ENCODE results near the gene KAZN. TPM values are rescaled to one million over a fixed set of nuclear protein-coding genes. Genes with fewer than 3 reads are reported as not detected.

KAZN gene
- total and polyA plus RNA-seq, 2 of the 8 experiments (the other 6 are each of a cell fraction or from before 2014, with no cell fraction given): 3.7 to 11.8 TPM

DNA sequence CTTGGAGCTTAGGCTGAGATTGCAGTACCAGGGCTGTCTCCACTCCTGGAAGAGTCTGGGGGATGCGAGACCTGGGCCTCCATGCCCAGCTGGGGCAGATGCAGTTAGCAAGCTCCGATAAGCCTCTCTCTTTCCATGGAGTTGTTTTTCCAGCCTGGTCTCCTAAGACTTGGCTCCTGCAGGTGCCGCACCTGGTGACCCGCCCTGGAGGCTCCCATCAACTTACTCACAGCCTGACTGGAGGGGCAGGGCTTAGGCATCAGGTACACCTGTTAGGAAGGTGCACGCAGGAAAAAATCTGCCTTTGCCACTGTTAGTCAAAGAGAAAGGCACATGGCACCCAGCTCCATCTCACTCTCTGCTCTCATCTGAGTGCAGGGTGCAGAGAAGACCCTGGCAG, 356.9 kb downstream of the KAZN start:
- Histone ChIP-seq H2BK15ac (ENCODE audit: low read length) (no peak overlapping the region), H3K9ac (replicated peaks in 1 of 4; ENCODE audit: extremely low read depth in 1 of 4, low read depth in 3 of 4, low read length in 3 of 4) (no peak overlapping the region), H3K27me3 (replicated peaks in 1 of 4; ENCODE audit: control insufficient read depth in 3 of 4, extremely low read depth in 1 of 4, insufficient read depth in 3 of 4, low read length in 3 of 4) (no peaks in the 10 kb centered on the region), H3K18ac (ENCODE audit: extremely low read depth, low read length) (no peak overlapping the region), H2BK5ac (ENCODE audit: low read depth, low read length) (no peak overlapping the region), H3K23ac (ENCODE audit: insufficient read length) (no peak overlapping the region), H3K23me2 (ENCODE audit: low read depth, low read length) (no peaks in the 10 kb centered on the region), H4K5ac (ENCODE audit: insufficient read length, low read depth, low read length) (no peak overlapping the region), H3K4me3 (ENCODE audit: extremely low read depth in 1 of 4, insufficient read depth in 2 of 4, low read depth in 3 of 4, low read length in 4 of 4) (no peak overlapping the region), H4K91ac (replicated peaks; ENCODE audit: insufficient read length, low read length) (no peak overlapping the region), H3K27ac (ENCODE audit: low read depth, low read length) (no peak overlapping the region), H2AK5ac (ENCODE audit: low read depth, low read length) (no peak overlapping the region), H3K79me2 (ENCODE audit: control insufficient read depth in 1 of 2, insufficient read depth in 2 of 2, low read length in 2 of 2) (no peaks in the 10 kb centered on the region), H3K4me2 (ENCODE audit: insufficient read depth in 1 of 2, low read depth in 2 of 2, low read length in 2 of 2) (no peak overlapping the region), H4K8ac (ENCODE audit: extremely low read depth, insufficient read depth, low read length) (no peak overlapping the region), H4K20me1 (replicated peaks in 1 of 2; ENCODE audit: control insufficient read depth in 1 of 2, insufficient read depth in 2 of 2, low read length in 2 of 2) (peaks cover 0 to 8% of the 10 kb centered on the region in 2 experiments), H2BK120ac (replicated peaks; ENCODE audit: low read depth, low read length) (no peak overlapping the region), H3K14ac (ENCODE audit: insufficient read length) (no peak overlapping the region), H2BK12ac (ENCODE audit: low read depth, low read length) (no peak overlapping the region), H3K4ac (replicated peaks; ENCODE audit: insufficient read length, low read depth, low read length) (no peak overlapping the region), H3K36me3 (ENCODE audit: control insufficient read depth in 2 of 4, insufficient read depth in 4 of 4, low read length in 3 of 4) (no peaks in the 10 kb centered on the region), H3K4me1 (replicated peaks in 1 of 4; ENCODE audit: control insufficient read depth in 3 of 4, insufficient read depth in 4 of 4, low read length in 3 of 4) (peaks cover under 1 to 3% (median 2%) of the 10 kb centered on the region in 4 experiments; a peak in 4 of 7 replicates), H2BK20ac (ENCODE audit: low read length) (no peak overlapping the region), H3K56ac (replicated peaks; ENCODE audit: insufficient read length, low read depth, low read length) (no peak overlapping the region), H2AFZ (ENCODE audit: low read length) (no peak overlapping the region), H3K9me3 (ENCODE audit: insufficient read depth in 2 of 2, low read depth in 1 of 2, low read length in 1 of 2) (peaks cover 0 to 7% of the 10 kb centered on the region in 2 experiments; a peak in 2 of 4 replicates), H3K79me1 (ENCODE audit: low read depth, low read length) (no peaks in the 10 kb centered on the region)
- WGBS, 2 experiments (ENCODE audit: extremely low coverage in 1 of 2, insufficient coverage in 1 of 2, insufficient read length in 1 of 2, insufficient replicate concordance in 2 of 2, low coverage in 1 of 2, low lambda C conversion rate in 2 of 2, missing lambda C conversion rate in 1 of 2): 92% methylated on average over 5 of the region's 5 CpGs; no CpG with 5 or more reads in 1 of the 2 experiments
- ChIA-PET CTCF (ENCODE audit: partially characterized antibody) (no interaction called here), POLR2A (ENCODE audit: partially characterized antibody) (no interaction called here)
- DNase-seq (ENCODE audit: low read depth in 1 of 2, low spot score in 2 of 2): no peak
- no peak for FAIRE-seq
- TF ChIP-seq BACH1 (IDR thresholded peaks at IDR 0.05; ENCODE audit: low read length) (no peak), EP300 (IDR thresholded peaks at IDR 0.05; ENCODE audit: borderline replicate concordance in 1 of 2, low read depth in 2 of 2, low read length in 2 of 2) (no peak), CBX5 (IDR thresholded peaks at IDR 0.05; ENCODE audit: low read depth, low read length) (no peak), TEAD4 (IDR thresholded peaks at IDR 0.05; ENCODE audit: low read depth, low read length) (no peak), YY1 (IDR thresholded peaks at IDR 0.05; ENCODE audit: low read depth, low read length) (no peak), JUN (IDR thresholded peaks at IDR 0.05; ENCODE audit: low read depth, low read length) (no peak), CTBP2 (IDR thresholded peaks at IDR 0.05; ENCODE audit: borderline replicate concordance, insufficient read depth, insufficient read length, low read length) (no peak), JUND (IDR thresholded peaks at IDR 0.05; ENCODE audit: low read length) (no peak), RFX5 (IDR thresholded peaks at IDR 0.05; ENCODE audit: borderline replicate concordance, low read depth, low read length) (no peak), SAP30 (IDR thresholded peaks at IDR 0.05; ENCODE audit: insufficient read depth, insufficient replicate concordance, low read length) (no peak), HDAC6 (IDR thresholded peaks at IDR 0.05; ENCODE audit: low read depth, low read length) (no peak), TCF12 (IDR thresholded peaks at IDR 0.05; ENCODE audit: low read depth, low read length) (no peak), RNF2 (IDR thresholded peaks at IDR 0.05; ENCODE audit: borderline replicate concordance, low read depth, low read length, missing control alignments, poor library complexity, severe bottlenecking) (no peak)
- TF ChIP-seq, protein P1, sequence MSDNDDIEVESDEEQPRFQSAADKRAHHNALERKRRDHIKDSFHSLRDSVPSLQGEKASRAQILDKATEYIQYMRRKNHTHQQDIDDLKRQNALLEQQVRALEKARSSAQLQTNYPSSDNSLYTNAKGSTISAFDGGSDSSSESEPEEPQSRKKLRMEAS (IDR thresholded peaks at IDR 0.05): no peak
